HG03103 (cell line): Measurements from ENCODE around the gene AP3S1.

Experiments used
- ATAC-seq: cut with Tn5 transposase; IDR thresholded peaks from one replicate; pipeline ENCODE4 v1.9.1; 2021; ENCODE audit warnings: low read depth; ENCODE audit not compliant: unreplicated experiment

The AP3S1 gene

DNA sequence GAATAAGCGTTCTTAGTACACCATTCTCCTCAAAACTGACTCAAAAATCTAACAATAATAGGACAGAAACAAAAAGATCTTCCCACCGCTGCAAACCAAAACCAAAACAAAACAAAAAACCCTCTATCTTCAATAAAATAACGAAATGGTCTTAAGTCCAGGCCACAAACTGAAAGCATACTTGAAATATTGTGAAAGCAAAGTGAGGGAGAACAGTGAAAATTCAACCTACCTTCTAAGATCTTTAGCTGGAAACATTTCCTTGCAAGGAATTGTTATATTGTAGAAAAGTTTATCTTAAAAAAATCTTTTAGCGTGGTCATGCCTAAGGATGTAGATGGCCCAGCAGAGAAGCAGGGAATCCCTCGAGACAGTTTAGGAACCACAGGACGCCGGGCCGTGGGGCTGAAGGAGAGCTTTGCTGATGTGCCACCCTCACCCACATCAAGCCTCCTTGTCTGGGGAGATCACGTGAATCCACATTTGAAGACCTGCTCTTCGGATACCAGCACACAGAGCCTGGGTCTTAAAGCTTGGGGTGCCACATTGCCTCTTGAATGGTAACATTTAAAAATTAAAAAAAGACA is 92.7 kb downstream of the AP3S1 start:
- no peak for ATAC-seq

DNA sequence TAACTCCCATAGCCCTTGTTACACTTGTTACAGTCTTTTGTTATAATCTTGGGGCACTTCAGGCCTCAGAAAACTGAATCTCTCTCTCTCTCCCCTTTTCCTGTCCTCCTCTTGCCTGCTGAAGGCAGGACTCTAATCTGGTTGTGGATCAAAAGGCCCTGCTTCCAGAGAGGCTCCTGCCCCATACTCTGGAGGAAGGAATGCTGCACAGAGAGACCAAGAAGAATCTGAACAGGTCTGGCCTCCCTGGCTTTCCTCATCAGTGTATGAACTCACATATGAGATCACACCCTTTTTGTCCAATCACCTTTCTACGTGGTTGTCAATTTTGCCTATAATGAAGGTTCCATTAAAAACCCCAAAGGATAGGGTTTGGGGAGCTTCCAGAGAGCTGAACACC is 94.3 kb downstream of the AP3S1 start:
- ATAC-seq, result no peak

DNA sequence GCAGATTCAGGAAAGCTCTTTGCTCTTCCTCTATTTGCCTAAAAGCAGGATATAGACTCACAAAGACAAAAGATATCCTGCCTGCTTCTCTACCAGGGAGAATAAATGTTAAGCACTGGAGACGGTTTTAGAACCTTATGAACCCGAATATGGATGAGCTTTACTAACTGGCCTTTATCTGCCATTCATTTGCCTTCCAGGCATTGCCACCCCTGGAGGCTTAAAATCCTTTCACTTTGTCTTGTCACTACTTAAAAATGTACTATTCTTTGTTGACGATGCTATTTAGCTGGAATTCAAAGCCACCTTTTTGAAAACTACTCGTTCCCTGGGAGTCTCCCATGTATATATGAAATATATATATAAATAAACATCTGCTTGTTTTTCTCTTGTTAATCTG is 97.3 kb downstream of the AP3S1 start:
- ATAC-seq, result no peak

DNA sequence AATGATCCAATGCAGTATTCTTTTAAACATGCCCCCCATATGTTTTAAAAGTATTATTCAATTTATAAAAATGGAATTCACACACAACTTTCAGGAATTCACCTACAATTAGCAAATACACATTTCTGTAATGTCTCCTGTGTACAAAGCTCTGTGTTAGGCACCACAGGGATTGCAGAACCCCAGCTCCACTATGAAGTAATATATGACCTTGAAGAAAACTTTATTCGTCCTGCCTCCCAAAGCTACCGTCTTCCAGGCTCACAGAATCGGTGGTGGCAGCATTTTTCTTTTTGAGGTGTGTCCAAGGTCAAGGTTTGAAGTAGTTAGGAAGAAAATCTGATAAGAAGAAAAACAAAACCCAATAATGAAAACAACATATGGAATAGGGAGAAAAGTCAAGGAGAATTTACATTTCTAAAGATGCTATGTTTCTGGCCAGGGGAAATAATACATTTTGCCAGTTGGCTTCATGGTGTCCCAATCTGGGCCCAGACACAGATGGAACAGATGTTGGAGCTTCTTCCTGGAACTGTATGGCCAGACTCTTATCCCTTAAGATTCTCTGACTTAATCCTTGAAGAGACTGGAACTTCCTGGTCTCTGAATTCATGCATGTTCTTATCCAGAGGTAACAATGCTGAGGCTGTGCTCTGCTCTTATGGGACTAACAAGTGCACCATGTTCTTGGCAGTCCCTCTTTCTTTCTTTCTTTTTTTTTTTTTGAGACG is 98.5 kb downstream of the AP3S1 start:
- no peak for ATAC-seq

DNA sequence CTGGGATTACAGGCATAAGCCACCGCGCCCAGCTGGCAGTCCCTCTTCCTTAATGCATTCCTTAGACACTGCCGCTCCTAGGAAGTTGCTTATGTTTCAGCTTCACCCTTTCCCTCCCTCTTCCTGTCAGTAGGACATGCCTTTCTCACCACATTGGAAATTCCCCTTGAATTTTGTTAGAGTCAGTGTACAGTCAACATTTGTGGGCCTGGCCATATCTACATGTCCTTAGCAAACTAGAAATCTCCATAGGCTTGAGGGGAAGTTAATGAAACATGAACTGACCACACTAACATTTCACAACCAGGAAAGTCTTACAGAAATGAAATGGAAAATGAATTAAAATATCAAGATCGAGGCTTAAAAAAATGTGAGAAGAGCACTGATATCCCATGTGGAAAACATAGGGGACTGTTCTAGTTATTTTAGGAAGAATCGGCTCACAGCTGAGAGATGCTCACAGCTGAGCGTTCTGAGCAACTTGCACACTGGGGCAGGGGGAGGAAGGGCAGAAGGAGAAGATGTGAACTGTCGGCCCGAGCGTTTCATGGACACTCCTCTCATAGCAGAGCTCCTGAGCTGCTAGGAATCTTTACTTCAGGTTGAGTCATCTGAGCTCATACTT is 99.4 kb downstream of the AP3S1 start:
- no peak for ATAC-seq

DNA sequence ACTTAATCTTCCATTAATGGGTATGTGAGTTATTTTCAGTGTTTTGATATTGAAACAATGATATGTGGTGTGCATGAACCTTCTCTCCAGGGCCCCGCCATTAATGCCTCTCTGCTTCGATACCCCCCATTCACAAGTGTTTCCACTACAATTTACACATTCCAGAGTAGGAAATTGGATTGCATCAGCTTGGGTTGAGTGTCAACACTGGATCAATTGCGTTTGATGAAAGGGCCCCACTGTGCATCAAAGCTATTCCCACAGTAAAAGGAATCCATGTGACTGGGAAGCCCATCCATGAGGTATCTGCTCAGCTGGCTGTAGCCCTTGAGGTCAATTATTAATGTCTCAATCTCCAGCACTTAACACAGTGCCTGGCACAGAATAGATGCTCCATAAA is 102.8 kb downstream of the AP3S1 start:
- ATAC-seq, result no peak

DNA sequence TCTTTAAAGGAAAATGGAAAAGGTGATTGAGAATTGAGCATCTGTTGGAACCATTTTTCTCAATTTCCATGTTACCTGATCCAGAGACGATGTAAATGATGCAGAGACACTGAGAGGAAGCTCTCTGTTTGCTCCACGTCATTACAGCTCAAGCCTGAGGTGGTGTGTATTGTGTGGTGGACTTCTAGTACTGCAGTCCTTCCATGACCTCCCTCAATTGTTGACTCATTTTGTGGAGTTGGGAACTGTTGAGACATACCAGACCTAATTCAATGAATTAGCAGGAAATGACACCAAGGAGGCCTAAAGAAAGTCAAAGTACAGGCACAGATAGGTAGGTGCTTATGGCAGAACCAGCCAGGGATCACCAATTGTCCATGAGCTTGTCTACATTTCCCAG is 104.9 kb downstream of the AP3S1 start:
- ATAC-seq, result no peak

DNA sequence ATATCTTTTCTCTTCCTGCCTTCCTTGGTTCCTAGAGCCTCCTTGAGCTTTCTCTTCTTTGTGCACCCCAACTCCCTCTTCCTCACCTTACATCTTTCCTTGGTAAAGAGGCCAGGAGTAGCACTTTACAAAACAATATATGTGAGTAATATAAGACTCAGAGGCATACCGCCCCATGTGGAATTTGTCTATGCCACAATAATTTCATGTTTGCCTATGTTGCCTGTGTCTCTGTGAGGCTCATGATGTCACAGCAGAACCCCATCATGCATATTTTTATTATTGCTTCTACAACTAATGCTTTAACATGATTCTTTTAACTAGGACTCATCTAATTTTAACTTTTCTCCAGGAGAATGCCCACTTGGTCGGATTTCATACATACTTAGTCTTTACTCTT is 105.5 kb downstream of the AP3S1 start:
- no peak for ATAC-seq

DNA sequence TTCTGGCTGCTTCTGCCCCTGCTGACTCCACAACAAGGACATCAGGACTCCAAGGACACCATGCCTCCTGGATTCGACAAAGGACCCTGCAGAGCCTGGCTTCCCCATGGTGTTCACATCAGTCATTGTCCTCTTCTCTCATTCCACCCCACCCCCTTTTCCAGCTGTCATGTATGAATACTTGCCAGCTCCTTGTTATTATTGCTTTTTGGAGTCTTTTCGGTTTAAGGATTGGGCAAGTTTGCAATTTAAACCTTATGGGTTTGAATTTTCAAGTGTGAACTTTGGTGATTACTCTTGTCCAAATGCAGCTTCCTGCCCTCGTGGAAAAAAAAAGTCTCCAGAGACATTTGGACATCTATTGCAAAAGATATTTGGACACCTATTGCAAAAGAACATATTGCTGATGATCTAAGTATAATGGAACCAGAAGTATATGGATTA is 106.4 kb downstream of the AP3S1 start:
- no peak for ATAC-seq

DNA sequence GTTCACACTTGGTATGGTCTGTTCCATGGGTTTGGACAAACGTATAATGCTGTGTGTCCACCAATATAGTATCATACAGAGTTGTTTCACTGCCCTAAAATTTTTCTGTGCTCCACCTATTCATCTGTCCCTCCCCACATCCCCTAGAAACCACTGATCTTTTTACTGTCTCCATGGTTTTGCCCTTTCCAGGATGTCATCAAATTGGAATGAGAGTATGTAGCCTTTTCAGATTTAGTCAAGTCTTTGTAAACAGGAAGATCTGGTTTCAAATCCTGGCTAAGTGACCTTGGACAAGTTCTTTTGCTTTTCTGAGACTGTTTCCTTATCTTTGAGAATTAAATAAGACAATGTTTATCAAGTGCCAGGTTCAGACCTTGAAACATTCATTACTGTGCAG is 107.4 kb downstream of the AP3S1 start:
- ATAC-seq, result no peak

DNA sequence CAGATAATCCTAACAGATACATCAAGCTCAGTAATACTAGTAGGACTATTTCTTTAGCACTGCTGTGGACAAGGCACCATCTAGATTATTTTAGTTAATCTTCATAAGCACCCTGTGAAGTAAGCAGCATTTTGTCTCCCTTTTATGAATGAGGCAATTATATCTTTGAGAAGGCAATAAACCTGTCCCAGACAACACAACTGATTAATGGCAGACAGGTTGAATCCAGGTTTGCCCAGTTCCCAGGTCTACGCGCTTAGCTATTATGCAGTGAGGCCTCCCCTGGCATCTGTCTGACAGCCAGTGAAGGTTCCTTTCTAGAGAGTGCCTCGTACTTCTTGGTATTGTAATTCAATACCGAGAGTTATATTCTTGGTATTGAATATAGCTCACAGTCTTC is 110.9 kb downstream of the AP3S1 start:
- no peak for ATAC-seq

DNA sequence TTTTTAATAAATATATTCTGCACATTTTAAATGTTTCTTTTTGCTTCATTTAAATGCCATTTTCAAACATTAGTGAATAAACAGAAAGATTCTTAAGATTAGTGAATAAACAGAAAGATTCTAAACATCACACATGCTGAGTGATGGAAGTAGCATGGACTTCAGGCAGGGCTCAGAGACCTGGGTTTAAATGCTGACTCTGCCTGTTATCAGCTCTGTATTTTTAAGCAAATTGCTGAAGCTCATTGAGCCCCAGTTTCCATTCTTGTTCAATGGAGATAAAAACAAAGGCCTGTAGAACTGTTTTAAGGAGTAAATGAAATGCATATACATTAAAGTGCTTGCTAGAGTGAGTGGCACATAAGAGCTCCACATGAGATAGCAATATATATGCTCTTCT is 112.4 kb downstream of the AP3S1 start:
- no peak for ATAC-seq

DNA sequence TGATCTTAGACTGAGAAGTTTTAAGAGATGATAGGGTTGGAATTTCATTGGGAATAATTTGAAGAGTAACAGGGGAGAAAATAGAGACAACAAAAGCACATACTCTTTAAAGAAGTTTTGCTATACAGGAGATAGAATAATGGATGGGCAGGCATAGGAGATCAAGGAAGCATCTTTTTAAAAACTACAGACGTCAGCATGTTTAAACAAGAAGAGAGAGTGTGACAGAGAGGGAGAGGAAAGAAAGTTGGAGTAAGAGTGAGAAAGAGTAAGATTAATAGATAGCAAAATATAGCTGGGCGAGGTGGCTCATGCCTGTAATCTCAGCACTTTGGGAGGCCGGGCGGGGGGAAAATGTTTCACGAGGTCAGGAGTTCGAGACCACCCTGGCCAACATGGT is 115.2 kb downstream of the AP3S1 start:
- no peak for ATAC-seq

DNA sequence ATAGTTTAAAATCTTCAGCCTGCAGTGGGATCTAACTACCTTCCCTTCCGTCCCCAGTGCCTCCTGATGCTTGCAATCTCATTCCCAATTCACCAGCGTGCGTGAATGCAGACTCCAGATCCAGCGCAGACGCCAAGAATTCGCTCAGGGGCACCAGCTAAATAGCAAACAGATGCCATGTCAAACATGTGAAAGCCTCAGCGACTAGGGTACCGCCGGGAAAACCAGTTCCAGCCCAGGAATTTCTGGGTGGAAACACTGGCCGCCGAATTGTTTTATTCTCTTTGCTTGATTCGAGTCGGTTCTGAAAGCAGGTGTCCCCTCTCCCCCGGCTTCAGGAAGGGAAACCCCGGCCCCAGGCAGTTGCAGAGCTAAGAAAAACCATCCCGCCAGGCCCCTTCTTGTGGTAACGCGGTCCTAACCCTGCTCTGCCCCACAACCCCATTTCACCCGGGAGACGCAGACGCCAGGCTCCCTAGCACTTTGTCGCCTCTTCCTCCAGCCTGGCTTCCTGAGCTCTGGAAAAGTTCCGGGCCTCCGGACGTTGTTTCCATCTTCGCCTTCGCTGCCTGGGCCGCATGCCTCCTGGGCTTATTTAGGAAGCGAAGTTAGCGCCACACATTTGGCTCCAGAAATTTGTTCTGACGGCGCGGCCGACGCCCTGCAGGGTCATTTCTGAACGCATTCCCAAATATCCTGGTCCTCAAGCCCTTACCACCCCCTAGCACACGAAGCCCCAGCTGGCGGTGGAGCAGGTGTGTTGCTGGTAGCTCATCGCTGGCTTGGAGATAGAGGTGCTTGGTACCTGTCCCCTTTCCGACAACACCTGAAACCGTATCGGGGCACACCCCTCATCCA is 119.9 kb downstream of the AP3S1 start:
- ATAC-seq, result no peak

DNA sequence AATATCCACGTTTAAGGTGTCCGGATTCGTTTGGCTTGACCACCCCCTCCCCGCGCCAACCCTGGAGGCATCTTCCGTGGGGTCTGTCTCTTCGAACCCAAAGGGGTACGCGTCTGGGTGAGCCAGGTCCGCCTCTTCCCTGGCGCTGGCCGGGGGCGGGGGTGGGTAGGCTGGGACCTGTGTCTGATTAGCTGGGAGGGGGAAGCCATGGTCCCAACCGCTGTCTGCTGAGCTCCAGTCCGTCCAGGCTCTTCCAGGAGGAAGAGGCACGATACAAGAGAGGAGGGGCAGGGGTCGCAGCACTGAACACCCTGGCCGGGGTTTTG is 120.5 kb downstream of the AP3S1 start, which contains the start of gene LVRN:
TSS of gene LVRN (plus strand) at position 237 of the 326 bp plus-strand sequence. CDS start 143 bp downstream, outside the sequence.
- ATAC-seq, result no peak

DNA sequence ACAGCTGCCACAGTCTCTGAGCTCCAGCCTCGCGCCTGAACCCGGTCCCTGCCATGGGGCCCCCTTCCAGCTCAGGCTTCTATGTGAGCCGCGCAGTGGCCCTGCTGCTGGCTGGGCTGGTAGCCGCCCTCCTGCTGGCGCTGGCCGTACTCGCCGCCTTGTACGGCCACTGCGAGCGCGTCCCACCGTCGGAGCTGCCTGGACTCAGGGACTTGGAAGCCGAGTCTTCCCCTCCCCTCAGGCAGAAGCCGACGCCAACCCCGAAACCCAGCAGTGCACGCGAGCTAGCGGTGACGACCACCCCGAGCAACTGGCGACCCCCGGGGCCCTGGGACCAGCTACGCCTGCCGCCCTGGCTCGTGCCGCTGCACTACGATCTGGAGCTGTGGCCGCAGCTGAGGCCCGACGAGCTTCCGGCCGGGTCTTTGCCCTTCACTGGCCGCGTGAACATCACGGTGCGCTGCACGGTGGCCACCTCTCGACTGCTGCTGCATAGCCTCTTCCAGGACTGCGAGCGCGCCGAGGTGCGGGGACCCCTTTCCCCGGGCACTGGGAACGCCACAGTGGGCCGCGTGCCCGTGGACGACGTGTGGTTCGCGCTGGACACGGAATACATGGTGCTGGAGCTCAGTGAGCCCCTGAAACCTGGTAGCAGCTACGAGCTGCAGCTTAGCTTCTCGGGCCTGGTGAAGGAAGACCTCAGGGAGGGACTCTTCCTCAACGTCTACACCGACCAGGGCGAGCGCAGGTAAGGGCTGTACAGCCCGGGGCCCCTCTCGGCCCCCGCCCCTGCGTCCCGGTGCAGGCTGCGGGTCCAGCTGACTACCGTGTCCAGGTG is 121.0 kb downstream of the AP3S1 start:
- ATAC-seq, result no peak

DNA sequence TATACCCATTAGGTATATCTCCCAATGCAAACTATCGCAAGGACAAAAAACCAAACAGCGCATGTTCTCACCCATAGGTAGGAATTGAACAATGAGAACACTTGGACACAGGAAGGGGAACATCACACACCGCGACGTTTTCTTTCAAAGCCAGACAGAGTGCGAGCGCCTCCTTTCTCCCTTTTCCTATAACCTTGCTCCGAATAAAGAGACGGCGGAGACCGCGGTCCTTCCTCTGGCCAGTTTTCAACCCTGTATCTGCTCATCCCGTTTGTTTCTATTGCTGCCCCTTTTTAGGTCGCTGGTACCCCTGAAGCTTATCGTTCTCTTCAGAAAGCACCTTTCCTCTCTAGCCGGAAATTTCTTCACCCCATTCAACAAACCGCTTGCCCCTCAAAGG is 121.8 kb downstream of the AP3S1 start:
- no peak for ATAC-seq
